ENCODE results near the gene PRIMA1. TPM values are rescaled to one million over a fixed set of nuclear protein-coding genes. Genes with fewer than 3 reads are reported as not detected.

PRIMA1 gene
- total and polyA plus RNA-seq, 2 experiments from 2014 or later, result 2.1 to 3.5 TPM

- H3K27me3 ChIP-seq (ENCODE audit: insufficient read depth), result no peaks in the 10 kb centered on the region
- Mint-ChIP-seq H3K4me3 (no peak overlapping the region), H3K36me3 (ENCODE audit: low read depth) (no peaks in the 10 kb centered on the region), H3K27ac (no peak overlapping the region), H3K27me3 (ENCODE audit: insufficient read depth, low read depth, poor library complexity) (peaks cover 6% of the 10 kb centered on the region), H3K4me1 (peaks cover 25% of the 10 kb centered on the region), H3K9me3 (no peaks in the 10 kb centered on the region)
- DNase-seq (ENCODE audit: low spot score), result no peak
- H3K79me2 ChIP-seq (replicated peaks; ENCODE audit: insufficient read depth), result no peaks in the 10 kb centered on the region
- no peak overlapping the region for H3K27ac ChIP-seq (ENCODE audit: low read depth)
- H3K9me2 ChIP-seq (ENCODE audit: insufficient read depth), result no peaks in the 10 kb centered on the region
- no peaks in the 10 kb centered on the region for H4K20me1 ChIP-seq (replicated peaks; ENCODE audit: insufficient read depth)
- peaks cover 3% of the 10 kb centered on the region for H3K4me1 ChIP-seq (ENCODE audit: insufficient read depth)
- no peak overlapping the region for H3K4me2 ChIP-seq
- H2AFZ ChIP-seq, result no peak overlapping the region
- no peak; the same call in 2 of the 3 replicates for ATAC-seq
- no peaks in the 10 kb centered on the region for H3K36me3 ChIP-seq (ENCODE audit: insufficient read depth)
- no peak overlapping the region for H3K4me3 ChIP-seq
- H3F3A ChIP-seq (replicated peaks; ENCODE audit: low read depth), result no peaks in the 10 kb centered on the region
- TF ChIP-seq ZNF462 (CRISPR knock-in tag; IDR thresholded peaks at IDR 0.05) (no peak), JUNB (IDR thresholded peaks at IDR 0.05; ENCODE audit: unreplicated experiment) (no peak), CREB1 (CRISPR knock-in tag; IDR thresholded peaks at IDR 0.05; ENCODE audit: low read depth) (no peak), ETS1 (IDR thresholded peaks at IDR 0.05) (no peak), STAT1 (IDR thresholded peaks at IDR 0.05; ENCODE audit: unreplicated experiment) (no peak), EZH2phosphoT487 (IDR thresholded peaks at IDR 0.05; ENCODE audit: unreplicated experiment) (no peak), ZNF114 (CRISPR knock-in tag; IDR thresholded peaks at IDR 0.05) (no peak), NANOG (IDR thresholded peaks at IDR 0.05; ENCODE audit: borderline replicate concordance) (no peak), POLR2AphosphoS5 (IDR thresholded peaks at IDR 0.05; ENCODE audit: low read depth) (no peak), CTCF (conservative IDR thresholded peaks at IDR 0.05; ENCODE audit: low read depth in 2 of 2) (no peak), EZH2 (IDR thresholded peaks at IDR 0.05; ENCODE audit: low read depth, unreplicated experiment) (no peak), ZNF331 (CRISPR knock-in tag; IDR thresholded peaks at IDR 0.05; ENCODE audit: low read depth) (no peak), REST (IDR thresholded peaks at IDR 0.05; ENCODE audit: unreplicated experiment) (no peak)
Measured at GRCh38 chr14:93743270-93744060, 44.8 kb downstream of the PRIMA1 start.

All from GM23338 (cell line).